HG03039 (cell line): Measurements from ENCODE around the gene HADHB.
A peak's percentile ranks its signal among the peaks of the same experiment; 100 is the strongest.
"Not testable (repeated sequence)": the region's sequence is repeated elsewhere in the genome, so short reads cannot be mapped to it uniquely, and the experiment has no call there.

Experiments
- ATAC-seq: cut with Tn5 transposase; IDR thresholded peaks from one replicate; pipeline ENCODE4 v1.9.1; 2021; ENCODE audit warnings: mild to moderate bottlenecking, moderate library complexity; ENCODE audit not compliant: unreplicated experiment

Gene HADHB

DNA sequence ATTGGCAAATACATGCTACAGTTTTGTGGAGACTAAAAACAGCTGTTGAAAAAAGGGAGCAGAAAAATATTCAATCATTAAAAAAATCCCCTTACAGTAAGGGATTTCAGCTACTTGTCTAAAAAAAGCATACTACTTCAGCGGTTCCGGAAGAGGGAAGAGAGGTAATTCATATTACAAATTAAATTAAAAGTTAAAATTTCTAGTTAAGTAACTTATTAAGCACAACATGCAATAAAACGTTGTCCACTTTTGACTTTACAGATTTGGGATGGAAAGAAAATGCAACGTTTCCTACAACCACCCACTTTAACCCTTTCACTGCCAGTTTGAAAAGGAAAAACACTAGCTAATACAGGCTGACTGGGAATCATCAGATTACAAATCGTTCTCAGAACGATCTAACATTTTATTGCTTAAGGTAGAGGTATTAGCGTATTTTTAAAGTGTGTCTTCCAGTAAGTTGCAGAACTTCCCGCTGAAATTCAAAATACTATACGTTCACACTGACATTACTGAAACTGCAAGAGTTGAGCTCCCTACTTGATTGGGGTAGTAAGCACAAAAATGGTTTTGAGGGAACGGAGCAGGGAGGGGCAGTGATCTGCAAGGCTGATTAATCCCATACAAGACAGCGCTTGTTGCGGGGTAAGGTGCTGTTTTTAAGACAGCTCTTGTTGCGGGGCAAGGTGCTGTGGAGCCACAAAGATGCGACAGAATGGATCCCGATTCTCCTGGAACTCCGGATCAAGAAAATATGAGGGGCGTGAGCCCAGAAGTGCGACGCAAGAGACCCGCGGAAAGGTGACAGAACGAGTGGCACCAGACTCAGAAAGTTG lies 1.1 kb upstream of the HADHB start:
- no peak for ATAC-seq

GRCh38 chr2:26245231-26245732 lies 543 bp downstream of the HADHB start:
- ATAC-seq, result peak; percentile 12

DNA sequence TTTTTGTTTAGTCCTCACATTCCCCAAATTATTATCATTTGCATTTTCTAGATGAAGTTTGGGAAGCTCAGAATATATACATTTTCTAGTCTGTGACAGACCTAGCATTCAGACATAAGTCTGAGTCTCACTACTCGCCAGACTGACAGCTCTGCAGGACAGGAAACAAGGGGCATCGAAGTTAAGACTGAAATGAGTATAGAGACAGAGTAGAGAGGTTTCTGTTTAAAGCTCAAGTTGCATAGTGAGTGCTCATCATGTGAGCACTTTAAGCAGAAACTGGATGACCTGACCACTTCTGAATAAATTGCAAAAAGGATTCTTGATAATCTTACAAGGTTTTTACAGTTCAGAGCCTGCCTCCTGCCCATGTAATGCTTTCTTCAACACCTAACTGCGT lies 1.1 kb downstream of the HADHB start:
- ATAC-seq, result peak; percentile 36

DNA sequence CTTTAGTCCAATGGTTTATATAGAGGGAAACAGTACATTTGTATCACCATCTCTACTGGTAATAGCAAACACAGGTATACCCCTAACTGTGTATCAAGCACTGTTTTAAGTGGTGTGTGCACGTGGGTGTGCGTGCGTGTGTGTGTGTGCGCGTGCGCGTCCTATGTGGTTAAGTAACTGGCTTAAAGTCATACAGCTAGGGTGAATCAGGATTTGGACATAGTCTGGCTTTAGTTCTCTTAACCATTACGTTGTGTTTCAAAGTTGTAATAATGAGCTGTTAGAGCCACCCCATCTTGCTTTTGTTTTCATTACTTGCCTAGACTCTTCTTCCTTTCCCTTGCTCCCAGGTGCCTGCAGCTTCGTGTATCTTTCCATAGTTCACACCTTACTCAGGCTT lies 2.1 kb downstream of the HADHB start:
- no peak for ATAC-seq

DNA sequence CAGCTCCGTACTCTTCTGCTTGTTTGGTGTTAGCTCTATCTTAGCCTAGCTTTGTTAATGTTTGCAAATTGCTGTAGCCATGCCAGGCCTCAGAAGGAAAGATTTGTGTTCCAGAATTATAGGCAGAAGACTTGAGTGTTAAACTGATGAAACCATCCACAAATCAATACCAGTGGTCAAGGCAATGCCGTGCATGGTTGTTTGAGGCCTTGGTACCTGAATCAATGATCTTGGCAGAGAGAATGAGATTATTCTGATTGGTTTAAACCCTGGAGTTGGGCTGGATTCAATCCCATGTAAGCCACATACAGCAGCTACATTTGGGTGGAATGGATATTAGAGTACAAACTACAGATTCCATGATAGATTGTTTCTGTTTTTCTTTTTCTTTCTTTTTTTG lies 4.9 kb downstream of the HADHB start:
- ATAC-seq, result no peak

DNA sequence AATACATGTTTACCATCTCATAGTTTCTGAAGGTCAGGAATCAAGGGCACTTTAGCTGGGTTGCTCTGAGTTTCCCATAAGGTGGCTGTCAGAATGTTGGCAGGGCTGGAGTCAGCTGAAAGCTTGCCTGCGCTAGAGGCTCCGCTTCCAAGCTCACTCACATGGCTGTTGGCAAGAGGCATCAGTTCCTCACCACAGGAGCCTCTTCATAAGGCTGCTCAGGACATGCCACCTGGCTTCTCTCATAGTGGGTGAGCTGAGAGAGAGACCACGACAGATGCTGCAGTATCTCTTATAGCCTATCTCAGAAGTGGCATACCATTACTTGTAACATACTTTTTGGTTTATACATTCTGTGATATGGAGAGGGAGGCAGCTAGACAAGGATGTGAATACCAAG lies 7.2 kb downstream of the HADHB start:
- no peak for ATAC-seq

- no peak for ATAC-seq
Measured at GRCh38 chr2:26255759-26256384, 11.1 kb downstream of the HADHB start.

GRCh38 chr2:26258836-26259235 lies 14.1 kb downstream of the HADHB start:
- not testable (repeated sequence) for ATAC-seq

DNA sequence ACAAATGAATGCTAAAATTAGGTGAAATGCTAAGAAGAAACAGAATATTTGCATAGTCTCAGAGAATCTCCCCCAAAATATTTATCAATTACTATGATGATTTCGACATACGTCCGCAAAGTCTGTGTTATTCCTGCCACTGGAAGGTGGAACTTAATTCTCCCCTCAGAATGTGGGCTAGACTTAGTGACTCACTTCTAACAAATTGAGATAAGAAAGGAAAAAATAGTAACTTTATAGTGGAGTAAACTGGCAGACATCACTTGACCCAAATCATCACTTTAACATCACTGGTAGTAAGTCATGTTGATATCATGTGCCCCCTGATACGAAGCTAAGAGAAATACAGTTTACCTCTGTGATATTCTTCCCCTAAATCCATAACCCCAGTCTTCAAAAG lies 23.5 kb downstream of the HADHB start:
- ATAC-seq, result no peak

- not testable (repeated sequence) for ATAC-seq
Measured at GRCh38 chr2:26268670-26269385, 24.1 kb downstream of the HADHB start.

GRCh38 chr2:26269571-26270158 lies 24.9 kb downstream of the HADHB start:
- ATAC-seq, result no peak

DNA sequence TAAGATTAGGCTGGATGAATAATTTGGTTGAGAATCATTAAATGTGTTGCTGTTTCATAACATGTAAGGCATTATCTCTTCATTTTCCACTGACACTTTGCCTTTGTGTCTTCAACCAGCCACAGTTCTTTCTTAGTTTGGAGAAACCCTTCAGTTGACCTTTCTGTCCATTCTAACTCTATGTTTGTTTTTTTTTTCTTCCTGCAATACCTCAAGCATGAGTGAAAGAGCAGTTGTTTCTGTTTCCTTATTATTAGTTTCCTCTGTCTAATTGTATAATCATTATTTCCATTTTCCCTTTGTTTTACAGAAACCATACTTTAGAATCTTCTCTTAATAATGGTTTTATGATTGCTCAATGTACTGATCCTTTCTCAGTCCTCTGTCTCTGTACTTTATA lies 25.6 kb downstream of the HADHB start:
- no peak for ATAC-seq

DNA sequence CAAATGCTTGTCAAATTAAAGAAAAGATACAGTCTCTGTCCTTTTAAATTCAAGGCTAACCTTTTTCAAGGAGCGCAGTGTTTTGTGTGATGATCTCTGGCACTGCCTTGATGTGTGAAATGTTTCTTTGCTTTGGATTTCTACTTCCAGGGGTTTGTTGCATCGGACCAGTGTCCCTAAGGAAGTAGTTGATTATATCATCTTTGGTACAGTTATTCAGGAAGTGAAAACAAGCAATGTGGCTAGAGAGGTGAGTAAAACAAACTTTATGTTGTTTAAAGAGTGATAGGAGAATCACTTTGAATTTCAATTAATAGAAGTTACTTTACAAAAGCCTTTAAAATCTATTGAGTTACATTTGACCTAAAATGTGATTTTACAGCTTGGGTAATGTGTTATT lies 28.8 kb downstream of the HADHB start:
- no peak for ATAC-seq

DNA sequence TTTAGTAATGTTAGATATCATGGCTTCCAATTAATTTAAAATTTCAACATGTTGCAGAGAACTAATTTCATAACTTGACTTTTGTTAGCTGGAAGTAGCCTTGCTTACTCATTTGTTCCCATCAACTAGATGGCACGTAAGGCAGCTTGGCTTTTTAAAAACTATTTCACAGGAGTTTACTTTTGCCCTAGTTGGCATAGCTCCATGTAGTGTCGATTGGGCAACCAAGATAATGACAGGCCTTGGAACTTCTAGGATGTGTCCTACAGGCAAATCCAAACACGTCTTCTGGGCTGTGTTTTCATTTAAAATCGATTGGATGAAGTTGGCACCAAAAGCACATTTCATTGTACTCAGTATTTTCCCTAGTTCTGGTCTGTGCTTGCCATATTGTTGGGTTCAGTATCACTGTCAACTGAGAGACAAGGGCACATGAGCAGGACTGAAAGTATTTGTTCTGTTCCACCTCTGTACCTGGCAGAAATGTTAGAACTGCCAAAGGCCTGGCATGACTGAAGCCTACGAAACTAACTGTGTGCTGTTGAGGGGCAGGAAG lies 29.4 kb downstream of the HADHB start:
- no peak for ATAC-seq

DNA sequence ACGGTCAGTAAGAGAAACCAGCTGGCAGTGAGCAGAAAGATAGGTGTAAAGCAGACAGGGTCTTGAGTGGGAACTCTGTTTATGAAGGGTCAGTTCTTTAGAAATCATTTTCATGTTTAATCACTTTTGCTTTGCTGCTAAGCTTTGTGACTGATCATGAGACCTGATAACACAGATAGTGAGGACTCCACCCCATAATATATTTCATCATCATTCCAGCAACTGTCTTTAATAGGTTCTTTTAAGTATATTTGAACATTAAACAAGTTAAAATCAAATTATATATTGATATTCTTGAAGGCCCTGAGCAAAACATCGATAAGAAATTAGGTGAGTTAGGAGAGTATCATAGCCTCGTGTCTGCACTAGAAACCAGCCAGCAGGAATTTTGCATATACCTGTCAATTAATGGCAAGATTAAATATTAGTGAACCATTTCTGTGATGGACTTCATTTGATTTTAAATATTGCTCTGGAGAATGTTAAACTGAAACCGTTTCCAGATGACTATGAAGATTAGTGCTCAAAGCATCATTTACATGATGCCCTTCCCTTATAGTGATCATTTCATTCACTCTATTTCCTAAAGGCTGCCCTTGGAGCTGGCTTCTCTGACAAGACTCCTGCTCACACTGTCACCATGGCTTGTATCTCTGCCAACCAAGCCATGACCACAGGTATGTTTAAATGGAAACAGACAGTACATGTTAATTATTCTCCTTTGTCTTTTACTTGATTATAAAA lies 31.9 kb downstream of the HADHB start:
- no peak for ATAC-seq

DNA sequence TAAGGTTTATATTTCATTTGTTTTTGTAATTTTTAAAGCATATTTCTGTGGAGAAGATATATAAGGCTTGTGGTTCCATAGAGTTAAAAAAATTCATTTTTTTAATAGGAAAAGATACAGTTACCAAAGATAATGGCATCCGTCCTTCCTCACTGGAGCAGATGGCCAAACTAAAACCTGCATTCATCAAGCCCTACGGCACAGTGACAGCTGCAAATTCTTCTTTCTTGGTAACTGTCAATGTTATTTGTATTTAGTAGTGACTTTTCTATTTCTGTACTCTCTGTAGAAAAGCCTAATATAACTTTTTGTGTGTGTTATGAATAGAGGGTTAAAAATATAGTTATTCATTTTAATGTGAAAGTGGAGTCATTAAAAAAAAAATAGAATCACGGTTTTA lies 35.1 kb downstream of the HADHB start:
- ATAC-seq, result no peak

- ATAC-seq, result no peak
Measured at GRCh38 chr2:26281226-26281625, 36.5 kb downstream of the HADHB start.

- no peak for ATAC-seq
Measured at GRCh38 chr2:26283606-26284005, 38.9 kb downstream of the HADHB start.

- no peak for ATAC-seq
Measured at GRCh38 chr2:26284132-26284531, 39.4 kb downstream of the HADHB start.

GRCh38 chr2:26285931-26286330 lies 41.2 kb downstream of the HADHB start:
- ATAC-seq, result no peak
